ENCODE results near the gene GSG1L2. TPM values are rescaled to one million over a fixed set of nuclear protein-coding genes. Genes with fewer than 3 reads are reported as not detected.
A peak's percentile ranks its signal among the peaks of the same experiment; 100 is the strongest.

GSG1L2 gene
- polyA plus RNA-seq, 2 of the 4 experiments (the other 2 are of a cell fraction) = not detected

GRCh38 chr17:9801505-9801904, 20.4 kb downstream of the GSG1L2 start:
- Histone ChIP-seq H3K4me2 (no peak overlapping the region; the same call in 2 of the 3 replicates), H3K27ac (peak overlapping the region; percentile 89 to 90), H3K4me1 (peaks cover 15% of the 10 kb centered on the region), H3K9me3 (no peaks in the 10 kb centered on the region), H3K4me3 (no peak overlapping the region)
- CTCF ChIA-PET = interaction anchor here (1.2 to 2.5 kb wide), 9 partner anchors 10 to 127 kb away, joined by 4 to 12 read pairs (median 8); partner anchors contain the start of gene GLP2R
- TF ChIP-seq HDAC2 (IDR thresholded peaks at IDR 0.05) (no peak), EHF (CRISPR knock-in tag; IDR thresholded peaks at IDR 0.05) (no peak), CBX2 (IDR thresholded peaks at IDR 0.05; ENCODE audit: borderline replicate concordance, low read depth) (no peak), PBX3 (IDR thresholded peaks at IDR 0.05) (no peak), MAX (IDR thresholded peaks at IDR 0.05) (no peak), HOXB5 (CRISPR knock-in tag; IDR thresholded peaks at IDR 0.05) (no peak), JUN (IDR thresholded peaks at IDR 0.05) (no peak), HES2 (IDR thresholded peaks at IDR 0.05) (no peak), BHLHE40 (IDR thresholded peaks at IDR 0.05; ENCODE audit: low read depth, low read length) (no peak), HEYL (CRISPR knock-in tag; IDR thresholded peaks at IDR 0.05) (no peak), SMC3 (IDR thresholded peaks at IDR 0.05) (no peak), CHD2 (IDR thresholded peaks at IDR 0.05; ENCODE audit: low read length, partially characterized antibody) (no peak), RFX5 (IDR thresholded peaks at IDR 0.05) (no peak)
- DNase-seq (ENCODE audit: low read depth in 1 of 2, low spot score in 1 of 2) (no peak), FAIRE-seq (no peak), ATAC-seq (no peak)
- WGBS (ENCODE audit: missing lambda C conversion rate) = 84% methylated on average over 2 of the region's 2 CpGs
- POLR2A ChIA-PET = interaction anchor here (1.7 kb wide), 1 partner anchor 37 kb away, joined by 11 read pairs; no protein-coding TSS in a partner anchor

- 86% methylated on average over 7 of the region's 7 CpGs for WGBS (ENCODE audit: missing lambda C conversion rate)
- H3K9me3 ChIP-seq = no peaks in the 10 kb centered on the region
- CTCF ChIA-PET = interaction anchor here (0.7 to 3.7 kb wide), 5 partner anchors 43 to 147 kb away, joined by 3 to 11 read pairs (median 4); no protein-coding TSS in a partner anchor
- H3K4me3 ChIP-seq = no peak overlapping the region
- DNase-seq (ENCODE audit: low read depth in 1 of 2, low spot score in 1 of 2) = no peak
- H3K4me2 ChIP-seq = no peak overlapping the region
- peaks cover 15% of the 10 kb centered on the region for H3K4me1 ChIP-seq
- POLR2A ChIA-PET = no interaction called here
- TF ChIP-seq RCOR1 (IDR thresholded peaks at IDR 0.05; ENCODE audit: low read depth, low read length) = no peak
- no peak for TF ChIP-seq PBX3 (IDR thresholded peaks at IDR 0.05)
- TF ChIP-seq TP53 (CRISPR knock-in tag; IDR thresholded peaks at IDR 0.05) = no peak
- TF ChIP-seq ATOH8 (CRISPR knock-in tag; IDR thresholded peaks at IDR 0.05; ENCODE audit: low read depth) = no peak
- TF ChIP-seq KDM5A (IDR thresholded peaks at IDR 0.05) = no peak
- no peak for TF ChIP-seq NPAS2 (CRISPR knock-in tag; IDR thresholded peaks at IDR 0.05; ENCODE audit: borderline replicate concordance)
- TF ChIP-seq E2F6 (IDR thresholded peaks at IDR 0.05; ENCODE audit: borderline replicate concordance, low read depth) = no peak
- no peak for TF ChIP-seq RNF2 (IDR thresholded peaks at IDR 0.05; ENCODE audit: borderline replicate concordance, low read depth)
- TF ChIP-seq JUNB (IDR thresholded peaks at IDR 0.05) = no peak
- H3K27ac ChIP-seq = peak overlapping the region; percentile 12 to 89; a peak in 4 of 6 replicates
- FAIRE-seq = no peak
- no peak for ATAC-seq
Observed at GRCh38 chr17:9798724-9799123, 23.2 kb downstream of the GSG1L2 start.

Data from A549 (cell line).